Measurements from ENCODE around the gene ZNF200. TPM values are rescaled to one million over a fixed set of nuclear protein-coding genes. Genes with fewer than 3 reads are reported as not detected.
A peak's percentile ranks its signal among the peaks of the same experiment; 100 is the strongest.
"Not testable (repeated sequence)": the region's sequence is repeated elsewhere in the genome, so short reads cannot be mapped to it uniquely, and the experiment has no call there.

ZNF200 gene
- 9.4 and 11.5 TPM in 2 replicates for total RNA-seq (2014; rRNA removed; shearing (Covaris generic))
- polyA plus RNA-seq (2015; cell fraction: cytosol; rRNA removed): 4.9 and 6.7 TPM in 2 replicates
- polyA plus RNA-seq (2015; cell fraction: nucleus; rRNA removed): 30.2 and 40.5 TPM in 2 replicates

- in situ Hi-C loops (cut with HindIII; ENCODE audit: low pct_unique_long_range_greater_than_20kb, low sequenced_read_pairs): no loop called here
- DNase-seq (ENCODE audit: low read depth, low spot score): peak; percentile 93
Measured at GRCh38 chr16:3234857-3235561, at the start of gene ZNF200. Gene ZNF200, minus strand, starts transcription at chr16:3235158. Its CDS starts 1,403 bp downstream, at chr16:3233755.

- no peak for DNase-seq (ENCODE audit: low read depth, low spot score)
- in situ Hi-C loops (cut with HindIII; ENCODE audit: low pct_unique_long_range_greater_than_20kb, low sequenced_read_pairs): no loop called here
Measured at GRCh38 chr16:3283543-3284447, 48.8 kb upstream of the ZNF200 start.

- peak; percentile 97 for DNase-seq (ENCODE audit: low read depth, low spot score)
- in situ Hi-C loops (cut with HindIII; ENCODE audit: low pct_unique_long_range_greater_than_20kb, low sequenced_read_pairs): no loop called here
Measured at GRCh38 chr16:3282730-3283542, 48.0 kb upstream of the ZNF200 start, which contains the start of gene ZNF263. Gene ZNF263, plus strand, starts transcription at chr16:3283491. Its CDS starts 328 bp downstream, at chr16:3283819.

GRCh38 chr16:3282103-3282729, 47.3 kb upstream of the ZNF200 start:
- in situ Hi-C loops (cut with HindIII; ENCODE audit: low pct_unique_long_range_greater_than_20kb, low sequenced_read_pairs): no loop called here
- peak; percentile 58 for DNase-seq (ENCODE audit: low read depth, low spot score)

- in situ Hi-C loops (cut with HindIII; ENCODE audit: low pct_unique_long_range_greater_than_20kb, low sequenced_read_pairs): no loop called here
Measured at GRCh38 chr16:3281222-3281820, 46.4 kb upstream of the ZNF200 start.

GRCh38 chr16:3276679-3277078, 41.7 kb upstream of the ZNF200 start:
- in situ Hi-C loops (cut with HindIII; ENCODE audit: low pct_unique_long_range_greater_than_20kb, low sequenced_read_pairs): no loop called here

More at GRCh38 chr16:3281222-3281820, 46.4 kb upstream of the ZNF200 start:
- DNase-seq (ENCODE audit: low read depth, low spot score): no peak

GRCh38 chr16:3274947-3275346, 40.0 kb upstream of the ZNF200 start:
- in situ Hi-C loops (cut with HindIII; ENCODE audit: low pct_unique_long_range_greater_than_20kb, low sequenced_read_pairs): no loop called here

More at GRCh38 chr16:3276679-3277078, 41.7 kb upstream of the ZNF200 start:
- DNase-seq (ENCODE audit: low read depth, low spot score): no peak

GRCh38 chr16:3274490-3274889, 39.5 kb upstream of the ZNF200 start:
- DNase-seq (ENCODE audit: low read depth, low spot score): peak; percentile 23
- in situ Hi-C loops (cut with HindIII; ENCODE audit: low pct_unique_long_range_greater_than_20kb, low sequenced_read_pairs): no loop called here

More at GRCh38 chr16:3274947-3275346, 40.0 kb upstream of the ZNF200 start:
- DNase-seq (ENCODE audit: low read depth, low spot score): no peak

GRCh38 chr16:3271281-3271680, 36.3 kb upstream of the ZNF200 start:
- in situ Hi-C loops (cut with HindIII; ENCODE audit: low pct_unique_long_range_greater_than_20kb, low sequenced_read_pairs); DNase-seq (ENCODE audit: low read depth, low spot score): not testable (repeated sequence)

GRCh38 chr16:3270718-3271117, 35.8 kb upstream of the ZNF200 start:
- DNase-seq (ENCODE audit: low read depth, low spot score); in situ Hi-C loops (cut with HindIII; ENCODE audit: low pct_unique_long_range_greater_than_20kb, low sequenced_read_pairs): not testable (repeated sequence)

- no peak for DNase-seq (ENCODE audit: low read depth, low spot score)
- in situ Hi-C loops (cut with HindIII; ENCODE audit: low pct_unique_long_range_greater_than_20kb, low sequenced_read_pairs): no loop called here
Measured at GRCh38 chr16:3268294-3268693, 33.3 kb upstream of the ZNF200 start.

GRCh38 chr16:3266873-3267537, 32.0 kb upstream of the ZNF200 start:
- in situ Hi-C loops (cut with HindIII; ENCODE audit: low pct_unique_long_range_greater_than_20kb, low sequenced_read_pairs): no loop called here
- DNase-seq (ENCODE audit: low read depth, low spot score): peak; percentile 60

GRCh38 chr16:3264137-3265036, 29.4 kb upstream of the ZNF200 start:
- in situ Hi-C loops (cut with HindIII; ENCODE audit: low pct_unique_long_range_greater_than_20kb, low sequenced_read_pairs): no loop called here
- DNase-seq (ENCODE audit: low read depth, low spot score): peak; percentile 97

GRCh38 chr16:3262517-3262916, 27.6 kb upstream of the ZNF200 start:
- in situ Hi-C loops (cut with HindIII; ENCODE audit: low pct_unique_long_range_greater_than_20kb, low sequenced_read_pairs): no loop called here
- DNase-seq (ENCODE audit: low read depth, low spot score): no peak

GRCh38 chr16:3259836-3260235, 24.9 kb upstream of the ZNF200 start:
- in situ Hi-C loops (cut with HindIII; ENCODE audit: low pct_unique_long_range_greater_than_20kb, low sequenced_read_pairs): no loop called here
- no peak for DNase-seq (ENCODE audit: low read depth, low spot score)
